GM12873 (cell line): ENCODE measurements around the gene OR6B3.
A peak's percentile ranks its signal among the peaks of the same experiment; 100 is the strongest.

Source experiments
- TF ChIP-seq, protein P1 (sequence below): IDR thresholded peaks from 2 replicates; pipeline ENCODE4 v1.5.1; 2012; ENCODE audit warnings: low read depth, mild to moderate bottlenecking, moderate library complexity, low read length, control low read depth; ENCODE audit not compliant: insufficient read depth; ENCODE audit errors: missing control alignments

The OR6B3 gene

DNA sequence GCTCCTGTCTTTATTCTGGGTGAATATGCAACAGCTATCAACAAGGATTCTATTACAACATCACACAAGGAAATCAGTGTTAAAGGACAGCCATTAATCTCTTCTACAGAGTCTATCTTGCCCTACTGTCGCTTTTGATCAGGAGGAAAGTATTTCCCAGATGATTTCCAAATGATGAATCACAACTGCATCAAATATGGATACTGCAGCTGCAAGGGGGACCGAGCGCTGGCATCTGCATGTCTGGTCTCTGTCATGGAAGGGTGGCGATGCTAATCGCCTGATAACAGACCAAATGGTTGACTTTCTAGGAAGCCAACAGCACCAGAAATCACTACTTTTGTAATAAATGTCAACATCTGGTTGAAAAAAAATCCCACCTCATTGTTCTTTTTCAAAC, 21.2 kb upstream of the OR6B3 start:
- TF ChIP-seq, protein P1, sequence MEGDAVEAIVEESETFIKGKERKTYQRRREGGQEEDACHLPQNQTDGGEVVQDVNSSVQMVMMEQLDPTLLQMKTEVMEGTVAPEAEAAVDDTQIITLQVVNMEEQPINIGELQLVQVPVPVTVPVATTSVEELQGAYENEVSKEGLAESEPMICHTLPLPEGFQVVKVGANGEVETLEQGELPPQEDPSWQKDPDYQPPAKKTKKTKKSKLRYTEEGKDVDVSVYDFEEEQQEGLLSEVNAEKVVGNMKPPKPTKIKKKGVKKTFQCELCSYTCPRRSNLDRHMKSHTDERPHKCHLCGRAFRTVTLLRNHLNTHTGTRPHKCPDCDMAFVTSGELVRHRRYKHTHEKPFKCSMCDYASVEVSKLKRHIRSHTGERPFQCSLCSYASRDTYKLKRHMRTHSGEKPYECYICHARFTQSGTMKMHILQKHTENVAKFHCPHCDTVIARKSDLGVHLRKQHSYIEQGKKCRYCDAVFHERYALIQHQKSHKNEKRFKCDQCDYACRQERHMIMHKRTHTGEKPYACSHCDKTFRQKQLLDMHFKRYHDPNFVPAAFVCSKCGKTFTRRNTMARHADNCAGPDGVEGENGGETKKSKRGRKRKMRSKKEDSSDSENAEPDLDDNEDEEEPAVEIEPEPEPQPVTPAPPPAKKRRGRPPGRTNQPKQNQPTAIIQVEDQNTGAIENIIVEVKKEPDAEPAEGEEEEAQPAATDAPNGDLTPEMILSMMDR = no peak

DNA sequence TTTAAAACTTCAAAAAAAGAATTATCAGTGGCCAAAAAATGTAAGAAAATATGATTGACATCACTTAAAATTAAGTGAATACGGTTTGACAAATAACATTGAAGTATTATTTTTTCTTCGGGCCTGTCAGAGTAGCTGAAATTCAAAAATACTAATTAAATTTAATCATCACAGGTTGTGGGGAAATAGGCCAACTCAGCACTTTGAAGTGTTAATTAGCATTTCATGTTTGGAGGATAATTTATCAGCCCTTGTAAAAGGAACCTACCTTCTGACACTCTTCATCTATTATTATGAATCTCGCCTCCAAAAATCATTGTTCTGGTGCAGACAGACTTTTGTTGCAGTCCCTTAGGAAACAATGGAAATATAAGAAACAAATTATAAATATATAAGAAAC, 17.6 kb upstream of the OR6B3 start:
- TF ChIP-seq, protein P1 = no peak

DNA sequence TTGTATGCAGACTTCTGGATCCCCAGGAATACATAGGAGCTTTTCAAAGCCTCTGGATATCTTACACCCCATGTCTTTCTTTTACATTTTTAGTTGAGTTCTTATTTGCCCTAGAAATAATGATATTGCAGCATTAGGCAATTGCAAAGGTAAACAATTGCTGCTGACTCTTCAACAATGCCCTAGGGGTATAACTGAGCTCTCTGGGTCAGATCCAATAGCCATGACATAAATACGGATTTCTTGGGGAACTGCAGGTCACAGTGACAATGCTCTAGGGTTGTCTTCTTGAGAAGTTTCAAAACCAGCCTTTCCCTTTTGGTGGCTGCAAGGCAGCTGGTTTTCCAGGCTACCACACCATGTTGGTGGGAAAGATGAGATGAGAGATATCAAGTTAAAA, 16.5 kb upstream of the OR6B3 start:
- TF ChIP-seq, protein P1 = no peak

DNA sequence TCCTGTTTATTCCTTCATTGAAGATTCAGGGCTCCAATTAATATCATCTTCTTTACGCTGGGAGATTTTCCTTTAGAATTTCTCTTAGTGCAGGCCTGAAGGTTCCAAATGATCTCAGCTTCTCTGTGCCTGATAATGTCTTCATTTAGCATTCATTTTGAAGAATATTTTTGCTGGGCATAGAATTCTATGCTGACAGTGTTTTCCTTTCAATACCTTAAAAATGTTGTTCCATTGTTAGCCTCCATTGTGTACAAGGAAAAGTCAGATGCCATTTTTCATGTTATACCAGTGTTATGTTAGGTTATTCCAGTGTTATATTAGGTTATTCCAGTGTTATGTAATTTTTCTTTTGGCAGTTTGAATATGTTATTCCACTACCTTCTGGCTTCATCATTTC, 14.9 kb upstream of the OR6B3 start:
- TF ChIP-seq, protein P1 = no peak

DNA sequence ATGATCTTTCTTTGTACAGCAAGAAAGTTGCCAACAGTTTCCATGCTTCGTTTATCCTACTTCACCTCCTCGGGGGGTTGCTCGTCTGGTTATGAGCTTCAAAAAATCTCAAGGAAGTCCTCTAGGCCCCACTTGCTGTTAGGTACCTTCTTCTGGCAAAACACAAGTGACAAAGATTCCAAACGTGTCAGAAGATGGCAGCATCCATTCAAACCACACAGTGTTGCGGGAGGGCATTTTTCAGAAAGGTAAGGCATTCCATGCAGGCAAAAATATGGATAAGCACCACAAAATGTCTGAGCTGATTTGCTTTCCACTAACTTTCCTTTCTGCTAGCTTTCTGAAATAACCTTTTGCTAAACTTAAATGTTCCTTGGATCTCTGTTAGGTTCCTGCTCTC, 13.2 kb upstream of the OR6B3 start:
- TF ChIP-seq, protein P1 = no peak

DNA sequence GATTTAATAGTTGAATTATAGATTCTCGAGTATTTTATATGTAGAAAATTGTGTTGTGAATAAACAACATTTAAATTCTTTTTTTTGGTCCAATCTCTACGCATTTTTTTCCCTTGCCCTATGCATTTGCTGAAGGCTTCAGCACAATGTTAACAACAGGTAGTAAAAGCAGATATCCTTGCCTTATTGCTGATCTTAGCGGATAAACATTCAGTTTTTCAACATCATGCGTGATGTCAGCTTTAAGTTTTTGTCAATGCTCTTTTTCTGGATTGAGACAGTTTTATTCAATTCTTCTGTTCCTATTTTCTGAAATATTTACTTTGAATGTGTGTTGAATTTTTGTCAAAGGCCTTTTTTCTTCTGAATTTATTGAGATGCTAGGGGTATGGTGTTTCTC, 11.6 kb upstream of the OR6B3 start:
- TF ChIP-seq, protein P1 = no peak

DNA sequence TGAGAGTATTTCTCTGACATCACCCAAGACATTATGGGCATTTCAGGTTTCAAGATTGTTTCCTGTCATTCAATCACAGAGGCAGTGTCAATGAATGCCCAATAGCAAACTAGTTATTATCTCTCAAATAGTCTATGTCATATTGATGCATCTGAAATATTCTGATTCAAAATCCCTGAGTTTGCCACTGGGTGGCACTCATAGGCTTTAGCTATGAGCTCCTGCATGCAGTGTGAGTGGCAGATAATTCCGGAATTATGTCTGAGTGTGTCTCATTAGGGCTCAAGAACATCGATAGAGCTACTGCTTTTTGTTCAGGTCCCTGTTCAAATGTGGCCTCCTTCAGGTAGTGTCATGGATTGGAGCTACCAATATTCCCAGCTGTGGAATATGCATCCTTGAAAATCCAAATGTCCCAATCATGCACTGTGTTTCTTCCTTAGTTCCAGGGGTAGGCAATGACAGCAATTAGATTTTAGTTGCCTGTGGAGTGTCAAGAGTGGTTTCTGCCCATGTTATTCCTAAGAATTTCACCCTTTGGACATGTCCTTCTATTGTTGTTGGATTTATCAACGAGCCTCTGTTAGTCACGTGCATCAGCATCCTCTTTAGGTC, 7.8 kb upstream of the OR6B3 start:
- TF ChIP-seq, protein P1 = peak; percentile 63

DNA sequence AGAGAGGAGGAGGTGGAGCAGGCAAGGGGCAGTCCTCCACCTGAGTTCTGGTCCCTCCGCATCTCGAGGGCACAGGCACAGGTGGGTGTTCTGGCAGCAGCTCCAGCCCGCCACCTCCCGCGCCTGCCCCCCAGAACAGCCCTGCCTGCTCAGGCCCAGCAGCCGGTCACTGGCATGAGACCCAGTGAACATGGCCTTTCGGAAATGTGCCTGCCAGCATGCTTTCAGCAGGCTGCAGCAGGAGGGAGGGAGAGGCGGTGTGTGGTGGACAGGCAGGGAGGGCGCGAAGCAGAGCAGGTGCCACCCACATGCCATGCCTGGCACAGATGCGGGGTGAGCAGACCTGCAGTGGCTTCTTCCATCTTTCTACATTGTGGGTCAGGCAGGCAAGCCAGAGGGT, 3.4 kb upstream of the OR6B3 start:
- TF ChIP-seq, protein P1 = no peak
